Skeletal muscle satellite cell (primary cell): Measurements from ENCODE around the gene SLC46A2.

Source experiments
- H3K27me3 ChIP-seq: 2 replicates; pipeline ENCODE4 v1.7.0; 2013; ENCODE audit warnings: low read length; ENCODE audit not compliant: control insufficient read depth, insufficient read depth
- H3K36me3 ChIP-seq: 2 replicates; pipeline ENCODE4 v1.7.0; 2013; ENCODE audit warnings: mild to moderate bottlenecking, control low read depth, low read length; ENCODE audit not compliant: insufficient read depth
- H3K4me1 ChIP-seq: 2 replicates; pipeline ENCODE4 v1.7.0; 2013; ENCODE audit warnings: low read length; ENCODE audit not compliant: control insufficient read depth, insufficient read depth
- H3K4me2 ChIP-seq: 2 replicates; pipeline ENCODE4 v1.7.0; 2013; ENCODE audit warnings: mild to moderate bottlenecking, low read length
- H3K4me3 ChIP-seq: 2 replicates; pipeline ENCODE4 v1.7.0; 2013; ENCODE audit warnings: low read length
- H3K9ac ChIP-seq: 2 replicates; pipeline ENCODE4 v1.7.0; 2013; ENCODE audit warnings: mild to moderate bottlenecking, low read depth, low read length, moderate library complexity
- H3K9me3 ChIP-seq: replicated peaks from 2 replicates; pipeline ENCODE4 v1.7.0; 2013; ENCODE audit warnings: mild to moderate bottlenecking, control low read depth, low read length

The SLC46A2 gene

GRCh38 chr9:112867275-112867991, 23.2 kb downstream of the SLC46A2 start:
- H3K9ac ChIP-seq, result no peak overlapping the region
- no peaks in the 10 kb centered on the region for H3K27me3 ChIP-seq
- H3K4me2 ChIP-seq, result no peak overlapping the region
- peaks cover 4% of the 10 kb centered on the region for H3K4me1 ChIP-seq
- no peak overlapping the region for H3K4me3 ChIP-seq
- H3K36me3 ChIP-seq, result no peaks in the 10 kb centered on the region
- no peaks in the 10 kb centered on the region for H3K9me3 ChIP-seq

DNA sequence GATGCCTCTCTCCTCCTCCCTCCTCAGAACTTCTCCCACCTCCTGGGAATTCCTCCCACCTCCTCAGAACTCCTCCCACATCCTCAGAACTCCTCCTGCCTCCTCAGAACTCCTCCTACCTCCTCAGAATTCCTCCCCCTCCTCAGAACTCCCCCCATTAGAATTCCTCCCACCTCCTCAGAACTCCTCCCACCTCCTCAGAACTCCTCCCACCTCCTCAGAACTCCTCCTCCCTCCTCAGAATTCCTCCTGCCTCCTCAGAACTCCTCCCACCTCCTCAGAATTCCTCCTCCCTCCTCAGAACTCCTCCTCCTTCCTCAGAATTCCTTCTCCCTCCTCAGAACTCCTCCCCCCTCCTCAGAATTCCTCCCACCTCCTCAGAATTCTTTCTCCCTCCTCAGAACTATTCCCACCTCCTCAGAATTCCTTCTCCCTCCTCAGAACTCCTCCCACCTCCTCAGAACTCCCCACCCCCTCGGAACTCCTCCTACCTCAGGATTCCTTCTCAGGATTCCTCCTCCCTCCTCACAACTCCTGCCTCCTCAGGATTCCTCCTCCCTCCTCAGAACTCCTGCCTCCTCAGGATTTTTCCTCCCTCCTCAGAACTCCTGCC, 23.9 kb downstream of the SLC46A2 start:
- no peaks in the 10 kb centered on the region for H3K27me3 ChIP-seq
- no peaks in the 10 kb centered on the region for H3K9me3 ChIP-seq
- peaks cover 4% of the 10 kb centered on the region for H3K4me1 ChIP-seq
- H3K4me3 ChIP-seq, result no peak overlapping the region
- no peak overlapping the region for H3K4me2 ChIP-seq
- H3K9ac ChIP-seq, result no peak overlapping the region
- H3K36me3 ChIP-seq, result no peaks in the 10 kb centered on the region

DNA sequence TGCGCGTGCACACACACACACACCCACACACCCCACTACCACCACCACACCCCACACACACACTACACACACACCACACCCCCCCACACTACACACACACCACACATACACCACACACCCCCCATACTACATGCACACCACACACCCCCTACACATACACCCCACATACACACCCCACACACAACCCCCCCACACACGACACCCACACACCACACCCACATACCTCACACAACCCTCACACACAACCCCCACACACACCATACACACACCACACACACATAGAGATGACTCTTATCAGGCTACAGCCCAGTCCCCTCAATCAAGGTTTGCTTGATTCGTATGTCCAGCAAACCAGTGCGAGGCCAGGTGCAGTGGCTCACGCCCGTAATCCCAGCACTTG, 25.7 kb downstream of the SLC46A2 start:
- Histone ChIP-seq H3K36me3 (no peaks in the 10 kb centered on the region), H3K9me3 (no peaks in the 10 kb centered on the region), H3K27me3 (no peaks in the 10 kb centered on the region), H3K9ac (no peak overlapping the region), H3K4me3 (no peak overlapping the region), H3K4me1 (peaks cover 4% of the 10 kb centered on the region), H3K4me2 (no peak overlapping the region)

DNA sequence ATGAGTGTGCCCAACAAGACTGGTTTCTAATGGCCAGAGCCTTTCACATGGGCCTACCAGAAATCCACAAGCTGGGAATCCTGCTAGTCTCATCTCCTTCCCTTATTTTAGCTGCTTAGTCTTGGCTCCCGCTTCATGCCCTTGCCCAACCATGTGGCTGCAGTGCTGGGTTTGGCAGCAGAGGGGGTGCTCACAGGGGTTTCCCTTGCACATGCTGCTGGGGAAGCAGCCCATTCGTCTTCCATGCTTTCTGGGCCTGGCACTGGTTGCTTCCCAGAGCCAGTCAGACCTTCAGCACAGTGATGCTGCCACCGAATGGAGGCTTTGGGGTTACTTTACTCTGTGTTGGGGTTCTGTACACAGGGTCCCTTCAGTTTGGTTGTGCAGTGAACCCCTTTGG, 26.3 kb downstream of the SLC46A2 start:
- H3K27me3 ChIP-seq, result no peaks in the 10 kb centered on the region
- peaks cover 4% of the 10 kb centered on the region for H3K4me1 ChIP-seq
- no peak overlapping the region for H3K4me3 ChIP-seq
- H3K9ac ChIP-seq, result no peak overlapping the region
- H3K4me2 ChIP-seq, result no peak overlapping the region
- no peaks in the 10 kb centered on the region for H3K9me3 ChIP-seq
- H3K36me3 ChIP-seq, result no peaks in the 10 kb centered on the region

DNA sequence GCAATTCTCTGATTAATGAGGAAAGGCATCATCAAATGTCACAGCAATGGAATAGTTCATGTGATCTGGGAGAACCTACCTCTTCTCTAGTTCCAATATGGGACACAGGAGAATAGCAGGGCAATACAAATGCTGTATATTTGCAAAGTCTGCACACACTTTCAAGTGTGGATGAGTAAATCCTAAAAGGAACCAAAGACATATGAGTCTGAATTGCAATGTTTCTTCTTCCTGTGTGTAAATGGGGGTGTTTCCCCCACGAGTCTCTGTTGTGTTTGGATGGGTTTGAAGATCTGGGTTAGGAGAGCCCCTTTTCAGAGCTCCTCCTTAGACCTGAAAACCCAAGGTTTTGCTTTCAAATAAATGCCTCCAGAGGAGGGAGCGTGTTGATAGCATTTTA, 26.9 kb downstream of the SLC46A2 start:
- no peak overlapping the region for H3K4me3 ChIP-seq
- H3K36me3 ChIP-seq, result no peaks in the 10 kb centered on the region
- H3K4me2 ChIP-seq, result no peak overlapping the region
- no peaks in the 10 kb centered on the region for H3K27me3 ChIP-seq
- no peak overlapping the region for H3K9ac ChIP-seq
- peaks cover 4% of the 10 kb centered on the region for H3K4me1 ChIP-seq
- H3K9me3 ChIP-seq, result no peaks in the 10 kb centered on the region

DNA sequence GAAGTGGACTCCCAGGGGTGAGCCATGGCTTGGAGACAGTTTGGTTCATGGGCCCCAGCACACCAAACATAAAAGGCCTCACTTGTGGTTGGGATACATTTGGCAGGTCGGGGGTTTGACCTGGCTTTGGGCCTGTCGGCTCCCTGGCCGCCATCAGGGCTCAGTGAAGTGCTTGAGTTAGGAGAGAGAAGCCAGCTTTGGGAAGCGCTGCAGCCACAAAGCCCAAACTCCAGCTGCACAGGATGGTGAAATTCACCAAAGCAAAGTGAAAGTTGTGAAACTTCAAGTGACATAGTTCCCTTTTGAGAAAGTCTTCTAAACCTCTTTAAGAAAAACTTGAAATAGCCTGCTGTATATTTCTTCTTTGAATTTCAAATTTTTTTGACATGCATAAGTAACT, 27.5 kb downstream of the SLC46A2 start:
- Histone ChIP-seq H3K27me3 (no peaks in the 10 kb centered on the region), H3K4me3 (no peak overlapping the region), H3K9ac (no peak overlapping the region), H3K9me3 (no peaks in the 10 kb centered on the region), H3K36me3 (no peaks in the 10 kb centered on the region), H3K4me2 (no peak overlapping the region), H3K4me1 (peaks cover 4% of the 10 kb centered on the region)

GRCh38 chr9:112861638-112862555, 28.8 kb downstream of the SLC46A2 start:
- Histone ChIP-seq H3K27me3 (no peaks in the 10 kb centered on the region), H3K36me3 (no peaks in the 10 kb centered on the region), H3K4me2 (no peak overlapping the region), H3K4me1 (no peaks in the 10 kb centered on the region), H3K9ac (no peak overlapping the region), H3K4me3 (no peak overlapping the region), H3K9me3 (no peaks in the 10 kb centered on the region)

DNA sequence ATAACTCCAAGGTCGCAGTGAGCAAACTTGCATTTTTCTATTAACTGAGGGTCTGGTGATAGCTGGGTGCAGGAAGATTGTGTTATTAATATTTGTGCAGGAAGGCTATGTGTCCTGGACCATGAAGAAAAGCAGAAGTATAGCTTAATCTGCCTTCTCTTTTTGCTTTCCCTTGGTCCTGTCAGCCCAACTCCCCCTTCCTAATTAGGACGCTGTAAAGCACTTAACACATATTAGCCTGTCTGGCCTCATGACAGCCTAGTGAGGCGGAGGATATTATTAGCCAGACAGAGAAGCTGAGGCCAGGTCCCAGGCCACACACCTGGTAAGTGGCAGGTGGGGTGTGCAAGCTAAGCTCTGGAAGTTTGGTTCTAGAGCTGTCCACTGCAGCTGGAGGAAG, 29.5 kb downstream of the SLC46A2 start:
- Histone ChIP-seq H3K4me1 (no peaks in the 10 kb centered on the region), H3K9ac (no peak overlapping the region), H3K9me3 (no peaks in the 10 kb centered on the region), H3K27me3 (no peaks in the 10 kb centered on the region), H3K4me2 (no peak overlapping the region), H3K36me3 (no peaks in the 10 kb centered on the region), H3K4me3 (no peak overlapping the region)

DNA sequence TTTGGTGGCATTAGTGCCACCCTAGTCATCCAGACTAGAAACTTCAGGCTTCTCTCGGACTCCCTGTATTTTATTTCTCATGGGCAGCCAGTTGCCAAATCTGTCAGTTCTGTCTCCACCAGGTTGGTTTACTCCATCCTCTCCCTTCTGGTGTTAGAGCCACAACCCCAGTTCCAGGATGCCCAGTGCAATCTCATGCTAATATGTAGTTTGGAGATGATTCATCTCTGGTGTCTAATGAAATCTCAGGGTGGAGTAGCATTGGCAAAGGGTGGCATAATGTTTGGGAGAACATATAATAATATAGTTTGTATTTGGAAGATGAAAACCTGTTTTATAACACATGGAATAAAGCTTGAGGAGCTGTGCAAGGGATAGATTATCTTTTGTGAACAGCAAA, 30.2 kb downstream of the SLC46A2 start:
- Histone ChIP-seq H3K4me3 (no peak overlapping the region), H3K4me1 (no peaks in the 10 kb centered on the region), H3K9ac (no peak overlapping the region), H3K4me2 (no peak overlapping the region), H3K27me3 (no peaks in the 10 kb centered on the region), H3K36me3 (no peaks in the 10 kb centered on the region), H3K9me3 (no peaks in the 10 kb centered on the region)

DNA sequence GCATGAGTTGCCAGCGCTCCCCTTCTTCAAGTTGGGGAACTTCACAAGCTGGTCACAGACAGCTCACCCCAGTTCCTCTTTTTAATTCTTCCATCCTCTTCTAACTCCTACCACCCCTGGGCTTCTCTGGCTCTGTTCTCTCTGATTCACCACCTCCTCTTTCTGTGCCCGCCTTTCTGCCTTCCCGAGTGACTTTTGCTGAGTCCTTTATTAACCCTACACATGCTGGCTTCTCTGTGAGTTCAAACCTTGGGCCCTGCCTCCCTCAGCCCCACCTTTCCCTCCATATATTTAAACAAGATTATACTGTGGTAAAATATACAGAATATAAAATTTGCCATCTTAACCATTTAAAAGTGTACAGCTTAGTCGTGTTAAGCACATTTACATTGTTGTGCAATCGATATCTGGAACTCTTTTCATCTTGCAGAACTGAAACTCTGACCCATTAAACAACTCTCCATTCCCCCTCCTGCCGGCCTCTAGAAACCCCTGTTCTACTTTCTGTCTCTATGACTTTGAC, 32.0 kb downstream of the SLC46A2 start:
- Histone ChIP-seq H3K36me3 (no peaks in the 10 kb centered on the region), H3K9me3 (no peaks in the 10 kb centered on the region), H3K4me2 (no peak overlapping the region), H3K27me3 (no peaks in the 10 kb centered on the region), H3K9ac (no peak overlapping the region), H3K4me1 (no peaks in the 10 kb centered on the region), H3K4me3 (no peak overlapping the region)

- Histone ChIP-seq H3K27me3 (no peaks in the 10 kb centered on the region), H3K9me3 (no peaks in the 10 kb centered on the region), H3K4me3 (no peak overlapping the region), H3K9ac (no peak overlapping the region), H3K36me3 (peaks cover under 1% of the 10 kb centered on the region), H3K4me1 (no peaks in the 10 kb centered on the region), H3K4me2 (no peak overlapping the region)
Observed at GRCh38 chr9:112858005-112858404, 32.7 kb downstream of the SLC46A2 start.
